Mesenchymal stem cell (in vitro differentiated cells and primary cell): ENCODE data around the gene ITGA2.

Experiments used
- DNase-seq: peaks from one replicate; pipeline ENCODE4 v3.0.0-alpha.2; 2013
- H2AFZ ChIP-seq: one replicate; pipeline ENCODE4 v1.6.1; 2013; ENCODE audit warnings: low read depth, mild to moderate bottlenecking, control low read depth, inconsistent platforms, low read length, moderate library complexity
- H2AK5ac ChIP-seq: 2 replicates; pipeline ENCODE4 v1.6.1; 2013; ENCODE audit warnings: low read length, moderate library complexity, mild to moderate bottlenecking, inconsistent platforms; ENCODE audit not compliant: severe bottlenecking
- H2BK120ac ChIP-seq: one replicate; pipeline ENCODE4 v1.6.1; 2013; ENCODE audit warnings: low read depth, mild to moderate bottlenecking, inconsistent platforms, low read length, moderate library complexity
- H2BK12ac ChIP-seq, 2 experiments: one replicate each; pipeline ENCODE4 v1.6.1; 2013; ENCODE audit warnings: inconsistent platforms in 2 of 2, low read length in 2 of 2, mild to moderate bottlenecking in 2 of 2, moderate library complexity in 2 of 2, control low read depth in 1 of 2
- H2BK15ac ChIP-seq: one replicate; pipeline ENCODE4 v1.6.1; 2013; ENCODE audit warnings: mild to moderate bottlenecking, low read depth, inconsistent platforms; ENCODE audit not compliant: poor library complexity, severe bottlenecking
- H2BK5ac ChIP-seq: 2 replicates; pipeline ENCODE4 v1.6.1; 2013; ENCODE audit warnings: low read depth, mild to moderate bottlenecking, low read length, control low read depth, inconsistent platforms; ENCODE audit not compliant: poor library complexity, severe bottlenecking
- H3K14ac ChIP-seq, 2 experiments: one replicate each; pipeline ENCODE4 v1.6.1; 2013; ENCODE audit warnings: inconsistent platforms in 2 of 2, low read length in 2 of 2, control low read depth in 1 of 2, mild to moderate bottlenecking in 1 of 2, moderate library complexity in 1 of 2
- H3K18ac ChIP-seq, 2 experiments: one replicate each; pipeline ENCODE4 v1.6.1; 2013; ENCODE audit warnings: inconsistent platforms in 2 of 2, low read length in 2 of 2, control low read depth in 1 of 2, low read depth in 1 of 2, mild to moderate bottlenecking in 1 of 2
- H3K23ac ChIP-seq, 2 experiments: one replicate each; pipeline ENCODE4 v1.6.1; 2013; ENCODE audit warnings: inconsistent platforms in 2 of 2, low read length in 2 of 2, mild to moderate bottlenecking in 2 of 2, moderate library complexity in 2 of 2, control low read depth in 1 of 2
- H3K27ac ChIP-seq: 2 replicates; pipeline ENCODE4 v1.5.1; 2013; ENCODE audit warnings: mild to moderate bottlenecking, moderate library complexity, low read length, control low read depth, inconsistent platforms; ENCODE audit not compliant: poor library complexity, severe bottlenecking
- H3K27me3 ChIP-seq, 2 experiments: 2 replicates each; pipeline versions ENCODE4 v1.6.1 to v1.7.0; 2013; ENCODE audit warnings: low read length in 2 of 2, mild to moderate bottlenecking in 2 of 2, moderate library complexity in 2 of 2, control low read depth in 1 of 2, inconsistent platforms in 1 of 2; ENCODE audit not compliant: control insufficient read depth in 1 of 2, insufficient read depth in 1 of 2
- H3K36me3 ChIP-seq, 2 experiments: 2 replicates each; pipeline versions ENCODE4 v1.6.1 to v1.7.0; 2013; ENCODE audit warnings: low read length in 2 of 2, control low read depth in 1 of 2, inconsistent platforms in 1 of 2, low read depth in 1 of 2, mild to moderate bottlenecking in 1 of 2; ENCODE audit not compliant: insufficient read depth in 2 of 2, control insufficient read depth in 1 of 2
- H3K4ac ChIP-seq, 2 experiments: one replicate each; pipeline ENCODE4 v1.6.1; 2013; ENCODE audit warnings: inconsistent platforms in 2 of 2, low read length in 2 of 2, mild to moderate bottlenecking in 2 of 2, moderate library complexity in 2 of 2, control low read depth in 1 of 2, low read depth in 1 of 2
- H3K4me1 ChIP-seq: 2 replicates; pipeline ENCODE4 v1.6.1; 2013; ENCODE audit warnings: low read depth, low read length, control low read depth; ENCODE audit not compliant: control insufficient read depth, insufficient read depth
- H3K4me2 ChIP-seq: 2 replicates; pipeline ENCODE4 v1.6.1; 2013; ENCODE audit warnings: low read length, mild to moderate bottlenecking, inconsistent platforms; ENCODE audit not compliant: poor library complexity, severe bottlenecking
- H3K4me3 ChIP-seq, 2 experiments: 2 replicates each; pipeline versions ENCODE4 v1.5.1 to v1.7.0; 2013; ENCODE audit warnings: low read length in 2 of 2, mild to moderate bottlenecking in 2 of 2, control low read depth in 1 of 2, low read depth in 1 of 2; ENCODE audit not compliant: insufficient read depth in 1 of 2
- H3K79me1 ChIP-seq: replicated peaks from 2 replicates; pipeline ENCODE4 v1.6.1; 2013; ENCODE audit warnings: mild to moderate bottlenecking, control low read depth, low read length, inconsistent platforms; ENCODE audit not compliant: poor library complexity, severe bottlenecking
- H3K9ac ChIP-seq: 2 replicates; pipeline ENCODE4 v1.7.0; 2013; ENCODE audit warnings: mild to moderate bottlenecking, low read length, moderate library complexity
- H3K9me3 ChIP-seq: 2 replicates; pipeline ENCODE4 v1.7.0; 2013; ENCODE audit warnings: mild to moderate bottlenecking, low read length; ENCODE audit not compliant: control insufficient read depth
- H4K8ac ChIP-seq: one replicate; pipeline ENCODE4 v1.6.1; 2013; ENCODE audit warnings: inconsistent platforms, mild to moderate bottlenecking, low read length, moderate library complexity
- H4K91ac ChIP-seq: one replicate; pipeline ENCODE4 v1.6.1; 2013; ENCODE audit warnings: mild to moderate bottlenecking, low read length, inconsistent platforms
- WGBS: methylation state at CpG from one replicate; pipeline ENCODE4 v1.1.7; 2013; ENCODE audit warnings: mixed read lengths; 5-methylcytosine and 5-hydroxymethylcytosine counted together

The ITGA2 gene

DNA sequence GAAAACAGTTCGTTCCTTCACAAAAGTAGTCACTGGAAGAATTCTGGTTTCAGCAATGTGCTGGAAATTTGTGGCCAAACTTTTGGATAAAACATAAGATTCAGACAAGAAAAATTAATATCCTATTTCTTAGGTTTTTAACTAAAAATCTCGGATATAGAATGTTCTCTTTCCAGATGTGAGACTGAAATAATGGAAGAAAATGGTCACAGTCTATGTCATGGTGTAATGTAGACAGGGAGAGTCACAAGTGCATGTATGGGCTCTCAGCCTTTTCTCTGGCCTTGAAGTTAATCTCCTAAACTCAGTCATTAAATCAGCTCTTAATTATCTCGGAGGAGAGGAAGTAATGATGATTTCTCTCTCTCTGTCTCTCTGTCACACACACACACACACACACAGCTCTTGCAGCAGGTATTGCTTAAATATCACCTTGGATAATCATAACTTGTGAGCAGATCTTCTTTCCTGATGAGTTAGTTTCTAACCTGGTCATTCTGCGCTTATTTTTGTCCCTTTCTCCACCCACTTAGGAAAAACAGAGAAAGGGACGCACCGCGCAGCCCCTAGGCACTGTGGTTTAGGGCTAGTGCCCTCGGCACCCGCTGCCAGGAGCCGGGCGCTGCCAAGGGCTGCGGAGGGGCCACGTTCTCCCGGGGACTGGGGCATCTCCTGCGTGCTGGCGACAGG is 672 bp upstream of the ITGA2 start:
- peak overlapping the region; percentile 84 to 86 for H3K4me3 ChIP-seq
- H3K4me1 ChIP-seq = peaks cover 9% of the 10 kb centered on the region
- peak overlapping the region; percentile 98 for H2AFZ ChIP-seq
- H3K23ac ChIP-seq = no peak overlapping the region
- H4K8ac ChIP-seq = peak overlapping the region; percentile 89
- no peak overlapping the region for H2AK5ac ChIP-seq
- H3K79me1 ChIP-seq = peaks cover 10% of the 10 kb centered on the region
- peak overlapping the region; percentile 90 for H3K4me2 ChIP-seq
- H3K4ac ChIP-seq = peak overlapping the region; percentile 36 to 93
- no peak overlapping the region for H2BK120ac ChIP-seq
- H3K27ac ChIP-seq = peak overlapping the region; percentile 17
- peak overlapping the region; percentile 86 for H3K9ac ChIP-seq
- H3K27me3 ChIP-seq = no peaks in the 10 kb centered on the region
- peak overlapping the region in 1 of 2 experiments; percentile 70 for H2BK12ac ChIP-seq
- peaks cover 0 to 7% of the 10 kb centered on the region in 2 experiments for H3K36me3 ChIP-seq
- WGBS = 12% methylated on average over 12 of the region's 16 CpGs
- no peak for DNase-seq
- no peak overlapping the region for H2BK5ac ChIP-seq
- peak overlapping the region in 1 of 2 experiments; percentile 79 for H3K18ac ChIP-seq
- H2BK15ac ChIP-seq = peak overlapping the region; percentile 91
- no peaks in the 10 kb centered on the region for H3K9me3 ChIP-seq
- peak overlapping the region in 1 of 2 experiments; percentile 93 for H3K14ac ChIP-seq
- peak overlapping the region; percentile 19 for H4K91ac ChIP-seq

DNA sequence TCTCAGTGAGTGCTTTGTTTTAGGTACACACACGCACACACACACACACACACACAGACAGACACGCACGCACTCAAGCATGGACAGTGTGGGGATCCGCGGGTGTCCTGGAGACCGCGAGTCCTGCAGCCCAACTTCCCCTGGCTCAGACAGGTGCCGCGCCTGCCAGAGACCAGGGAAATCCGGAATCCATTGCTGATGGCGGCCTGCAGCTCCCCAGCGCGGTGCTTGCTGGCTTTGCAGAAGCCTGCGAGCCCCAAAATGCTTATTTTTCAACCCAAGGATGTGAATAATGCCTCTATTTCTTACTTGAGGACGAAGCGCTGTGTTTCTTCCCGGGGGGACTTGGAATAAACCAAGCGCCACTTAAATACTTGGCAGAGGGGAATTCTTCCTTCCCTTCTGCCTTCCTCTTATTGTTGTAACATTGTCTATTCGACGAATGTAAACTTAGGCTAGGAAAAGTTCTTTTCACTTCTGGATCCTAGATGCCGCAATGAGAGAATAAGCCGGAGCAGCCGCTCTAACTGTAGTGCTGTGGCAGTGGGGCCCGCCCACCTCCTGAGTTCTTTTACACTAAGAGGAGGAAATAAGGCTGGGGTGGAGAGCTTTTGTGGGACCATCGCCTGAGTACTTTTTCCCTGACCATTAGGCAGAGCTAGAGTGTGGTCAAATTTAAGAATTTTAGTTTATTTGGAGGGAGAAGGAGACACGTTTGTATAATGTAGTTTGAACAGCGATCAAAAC is 802 bp downstream of the ITGA2 start:
- H3K23ac ChIP-seq = peak overlapping the region in 1 of 2 experiments; percentile 50
- 5% methylated on average over 25 of the region's 27 CpGs for WGBS
- peak overlapping the region; percentile 46 for H3K27ac ChIP-seq
- H2BK120ac ChIP-seq = no peak overlapping the region
- peaks cover 0 to 7% of the 10 kb centered on the region in 2 experiments for H3K36me3 ChIP-seq
- no peak overlapping the region for H2BK5ac ChIP-seq
- H3K79me1 ChIP-seq = peaks cover 12% of the 10 kb centered on the region
- H3K4ac ChIP-seq = peak overlapping the region in 1 of 2 experiments; percentile 40
- H3K4me1 ChIP-seq = peaks cover 9% of the 10 kb centered on the region
- no peak overlapping the region for H2BK15ac ChIP-seq
- peak; percentile 62 for DNase-seq
- peak overlapping the region; percentile 86 for H3K9ac ChIP-seq
- peak overlapping the region in 1 of 2 experiments; percentile 97 for H3K14ac ChIP-seq
- no peaks in the 10 kb centered on the region for H3K27me3 ChIP-seq
- no peaks in the 10 kb centered on the region for H3K9me3 ChIP-seq
- peak overlapping the region; percentile 71 for H4K8ac ChIP-seq
- H3K4me3 ChIP-seq = peak overlapping the region; percentile 84 to 86
- no peak overlapping the region for H4K91ac ChIP-seq
- H3K4me2 ChIP-seq = peak overlapping the region; percentile 90
- no peak overlapping the region for H2AK5ac ChIP-seq
- H3K18ac ChIP-seq = peak overlapping the region in 1 of 2 experiments; percentile 96
- peak overlapping the region; percentile 83 for H2AFZ ChIP-seq
- H2BK12ac ChIP-seq = peak overlapping the region in 1 of 2 experiments; percentile 78

DNA sequence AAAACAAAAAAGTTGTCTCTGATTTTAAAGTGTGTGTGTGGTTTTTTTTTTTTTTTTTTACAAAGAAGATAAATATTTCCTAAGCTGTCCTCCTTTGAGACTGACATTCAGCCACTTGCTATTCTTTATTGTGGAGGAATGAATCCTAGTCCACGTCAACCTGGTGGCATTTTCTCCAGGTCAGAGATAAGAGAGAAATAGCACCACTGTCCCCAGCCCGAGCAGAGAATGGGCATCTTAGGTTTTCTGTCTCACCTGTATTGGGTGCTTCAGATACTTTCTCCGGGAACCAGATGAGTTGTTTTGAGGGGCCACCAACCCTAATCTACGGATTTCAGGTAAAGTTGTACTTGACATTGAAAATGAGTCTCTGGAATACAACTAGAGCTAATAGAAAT is 1.4 kb downstream of the ITGA2 start:
- H3K4me1 ChIP-seq = peaks cover 9% of the 10 kb centered on the region
- H3K4me3 ChIP-seq = peak overlapping the region in 1 of 2 experiments; percentile 86
- H3K27ac ChIP-seq = no peak overlapping the region
- no peak overlapping the region for H2BK120ac ChIP-seq
- H3K9me3 ChIP-seq = no peaks in the 10 kb centered on the region
- H2BK5ac ChIP-seq = no peak overlapping the region
- WGBS = 76% methylated on average over 4 of the region's 4 CpGs
- H3K27me3 ChIP-seq = no peaks in the 10 kb centered on the region
- peaks cover 0 to 7% of the 10 kb centered on the region in 2 experiments for H3K36me3 ChIP-seq
- DNase-seq = no peak
- H4K91ac ChIP-seq = no peak overlapping the region
- H3K14ac ChIP-seq = no peak overlapping the region
- H2AFZ ChIP-seq = no peak overlapping the region
- H2BK12ac ChIP-seq = no peak overlapping the region
- peaks cover 14% of the 10 kb centered on the region for H3K79me1 ChIP-seq
- H2AK5ac ChIP-seq = no peak overlapping the region
- H2BK15ac ChIP-seq = no peak overlapping the region
- H3K4me2 ChIP-seq = peak overlapping the region; percentile 23
- no peak overlapping the region for H4K8ac ChIP-seq
- no peak overlapping the region for H3K23ac ChIP-seq
- H3K4ac ChIP-seq = no peak overlapping the region
- peak overlapping the region; percentile 86 for H3K9ac ChIP-seq
- no peak overlapping the region for H3K18ac ChIP-seq

DNA sequence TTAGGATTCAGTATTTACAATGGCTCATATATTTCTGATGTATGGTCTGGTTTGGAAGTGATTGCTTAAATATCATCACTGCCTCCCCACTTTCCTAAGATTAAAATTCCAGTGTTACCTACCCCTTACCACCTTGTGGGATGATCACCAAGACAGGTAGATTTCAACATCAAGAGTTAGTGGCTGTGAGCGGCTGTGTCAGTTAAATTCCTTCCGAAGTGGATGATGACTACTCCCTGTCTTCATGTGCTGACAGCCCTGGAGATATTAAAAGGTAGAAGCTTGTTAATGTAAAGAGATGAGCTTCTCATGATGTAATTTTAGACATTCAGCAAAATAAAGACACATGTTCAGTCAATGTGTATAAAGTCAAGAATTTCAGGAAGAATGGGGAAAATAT is 4.2 kb downstream of the ITGA2 start:
- Histone ChIP-seq H3K4me2 (no peak overlapping the region), H3K36me3 (peaks cover 0 to 7% of the 10 kb centered on the region in 2 experiments)
- 96% methylated on average over 2 of the region's 2 CpGs for WGBS

More for the DNA sequence above, 4.2 kb downstream of the ITGA2 start:
- Histone ChIP-seq H2AFZ (no peak overlapping the region), H3K18ac (no peak overlapping the region), H3K23ac (no peak overlapping the region), H3K4ac (no peak overlapping the region), H2BK12ac (no peak overlapping the region), H3K27ac (no peak overlapping the region), H3K4me1 (peaks cover 7% of the 10 kb centered on the region), H2BK5ac (no peak overlapping the region), H3K14ac (no peak overlapping the region), H3K79me1 (peaks cover 19% of the 10 kb centered on the region), H3K9me3 (no peaks in the 10 kb centered on the region), H3K27me3 (no peaks in the 10 kb centered on the region), H4K8ac (no peak overlapping the region), H4K91ac (no peak overlapping the region), H2BK120ac (no peak overlapping the region), H2AK5ac (peak overlapping the region; percentile 41), H2BK15ac (no peak overlapping the region), H3K9ac (no peak overlapping the region), H3K4me3 (no peak overlapping the region)
- DNase-seq = no peak
